M059J (cell line): ENCODE results near the gene FMN1. TPM values are rescaled to one million over a fixed set of nuclear protein-coding genes. Genes with fewer than 3 reads are reported as not detected.
"Not testable (repeated sequence)": the region's sequence is repeated elsewhere in the genome, so short reads cannot be mapped to it uniquely, and the experiment has no call there.

Experiments used
- DNase-seq: peaks from one replicate; pipeline ENCODE4 v3.0.0-alpha.2; 2012; ENCODE audit warnings: low read depth
- total RNA-seq: library from RNA; depleted of rRNA; stranded (reverse); fragments of >200 nt; shearing (Covaris generic); gene quantifications from 2 replicates; pipeline ENCODE4 v1.2.3, GENCODE V29; 2014

The FMN1 gene
- total RNA-seq, 1 experiment from 2014 or later = 7.7 TPM

DNA sequence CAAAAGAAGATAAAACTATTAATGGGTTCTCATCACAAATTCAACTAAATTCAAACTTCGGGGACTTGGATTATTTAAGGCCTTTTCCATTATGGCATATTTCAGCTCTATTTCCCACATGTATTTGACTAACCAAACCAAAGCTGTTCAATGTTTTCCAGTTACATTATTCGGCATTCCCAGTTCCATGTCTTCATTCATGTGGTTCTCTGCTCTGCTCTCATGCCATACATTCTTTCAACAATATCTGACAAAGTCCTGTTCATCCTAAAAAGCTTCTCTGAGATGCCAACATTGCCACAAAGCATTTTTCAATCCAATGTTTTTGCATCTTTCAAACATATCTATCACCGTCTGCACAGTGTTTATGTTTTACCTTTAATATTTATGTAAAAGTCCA, 335.3 kb downstream of the FMN1 start:
- no peak for DNase-seq

DNA sequence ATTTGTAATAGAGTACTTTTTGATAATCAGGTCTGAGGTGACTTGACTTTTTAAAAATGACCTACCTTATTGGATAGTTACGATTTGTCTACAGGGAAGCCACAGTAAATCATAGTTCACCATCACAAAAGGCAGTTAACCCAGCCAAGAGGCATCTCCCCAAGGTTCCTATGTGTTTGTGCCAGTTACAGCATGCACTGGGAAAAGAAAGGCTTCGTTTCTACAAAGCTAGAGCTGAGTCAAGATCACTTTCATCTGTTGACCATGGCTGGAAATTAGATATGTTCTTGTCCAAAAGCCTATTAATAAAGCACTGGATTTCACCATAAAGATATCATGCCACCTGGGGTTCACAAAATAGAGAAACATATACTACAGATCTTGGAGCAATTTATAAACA, 336.8 kb downstream of the FMN1 start:
- DNase-seq = no peak

DNA sequence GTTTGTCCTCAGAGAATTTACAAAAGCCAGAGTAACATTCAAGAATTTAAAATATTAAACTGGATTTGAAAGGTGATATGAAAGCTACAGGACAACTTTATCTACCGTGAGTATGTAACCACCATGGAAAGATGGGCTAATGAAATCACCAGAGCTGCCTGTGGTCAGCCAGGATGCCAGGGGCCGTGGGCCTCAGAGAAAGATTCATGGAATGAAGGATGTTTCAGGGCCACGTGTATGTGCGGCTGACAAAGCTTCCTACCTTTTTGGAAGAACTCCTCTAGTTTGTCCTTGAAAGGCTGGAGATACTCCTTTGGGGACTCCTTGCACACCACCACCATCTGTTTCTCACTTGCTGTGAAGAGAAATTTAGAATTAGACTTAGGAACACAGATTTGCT, 337.8 kb downstream of the FMN1 start:
- DNase-seq = peak; percentile 86

DNA sequence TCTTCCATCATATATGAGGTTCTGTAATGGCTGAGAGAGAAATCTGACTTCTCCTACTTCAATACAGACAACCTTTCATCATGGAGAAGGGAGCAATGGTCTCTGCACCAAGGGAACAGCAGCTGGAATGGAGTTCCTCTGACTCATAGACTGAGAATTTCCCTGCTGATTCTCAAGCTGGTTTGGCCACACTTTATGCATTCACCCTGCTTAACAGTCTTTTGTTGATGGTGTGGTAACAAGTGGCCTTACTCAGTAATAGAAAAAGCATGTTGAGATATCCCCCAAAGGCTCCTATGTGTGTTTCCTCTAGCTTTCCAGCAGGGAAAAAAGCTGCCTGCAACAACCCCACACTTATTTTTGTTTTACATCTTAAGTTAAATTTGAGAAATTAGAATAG, 338.6 kb downstream of the FMN1 start:
- DNase-seq = peak; percentile 97

DNA sequence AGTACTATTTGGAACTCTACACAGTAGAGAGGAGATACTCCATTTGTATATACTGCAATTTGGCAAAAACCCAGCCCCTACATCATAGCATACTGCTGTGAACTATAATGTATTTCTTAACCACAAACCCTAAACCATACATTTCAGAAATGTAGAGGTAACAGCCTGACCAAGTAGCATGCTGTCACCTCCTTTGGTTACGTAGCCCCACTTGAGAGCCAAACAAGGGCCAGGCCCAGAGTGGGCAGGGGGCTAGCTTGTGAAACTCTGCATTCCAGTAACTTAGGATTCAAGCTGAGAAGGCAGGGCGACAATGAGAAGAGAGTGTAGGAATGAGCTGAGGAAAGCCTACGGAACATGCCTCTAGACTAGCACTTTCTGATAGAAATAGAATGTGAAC, 340.9 kb downstream of the FMN1 start:
- DNase-seq = no peak

DNA sequence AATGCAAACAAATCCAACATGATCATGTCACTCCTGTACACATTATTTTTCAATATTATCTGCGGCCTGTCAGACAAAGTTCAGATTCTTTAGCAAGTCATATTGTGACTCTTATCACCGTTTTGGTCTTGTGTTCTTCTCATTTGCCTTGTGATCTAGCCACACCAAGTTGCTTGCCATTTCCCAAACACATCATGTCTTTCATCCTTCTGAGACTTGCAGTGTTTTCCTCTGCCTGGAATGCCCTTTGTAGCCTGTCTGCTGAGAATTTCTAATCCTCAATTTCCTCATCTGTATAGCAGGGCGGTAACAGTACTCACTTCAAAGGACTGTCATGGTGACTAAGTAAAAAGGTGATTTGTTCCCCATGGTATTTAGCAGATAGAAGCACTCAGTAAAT, 341.7 kb downstream of the FMN1 start:
- DNase-seq = no peak

DNA sequence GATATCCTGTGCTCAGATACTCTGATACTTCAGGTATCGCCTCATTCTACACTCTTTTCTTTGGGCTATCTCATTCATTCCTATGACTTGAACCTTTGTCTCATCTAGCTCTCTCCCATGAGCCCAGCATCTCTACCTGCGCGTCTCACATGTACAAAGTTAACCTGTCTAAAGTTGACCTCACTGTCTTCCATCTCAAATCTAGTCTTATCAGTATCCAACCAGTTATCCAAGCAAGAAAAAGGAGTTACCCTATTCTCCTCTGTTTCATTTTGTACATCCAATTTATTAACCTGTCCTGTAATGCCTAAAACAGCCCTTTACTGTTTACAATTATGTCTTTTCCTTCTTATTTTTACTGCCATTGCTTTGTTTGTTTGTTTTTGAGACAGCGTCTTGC, 342.5 kb downstream of the FMN1 start:
- no peak for DNase-seq

DNA sequence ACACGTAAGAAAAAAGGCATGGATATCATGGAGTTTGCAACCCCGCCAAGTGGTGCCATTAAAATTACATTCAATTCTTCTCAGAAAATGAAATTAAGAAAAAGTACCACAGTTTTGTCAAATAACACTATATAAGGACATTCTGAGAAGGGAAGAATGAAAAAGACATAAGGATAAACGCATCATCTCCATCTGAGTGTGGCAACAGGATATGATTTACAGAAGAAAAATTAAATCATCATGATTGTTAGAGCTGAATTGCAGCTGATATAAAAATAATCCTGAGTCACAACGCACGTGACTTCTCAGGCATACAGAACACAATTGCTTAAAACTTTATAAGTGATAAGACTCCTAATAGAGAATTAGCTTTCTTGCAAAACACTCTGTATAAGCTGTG, 342.9 kb downstream of the FMN1 start:
- DNase-seq = peak; percentile 77

DNA sequence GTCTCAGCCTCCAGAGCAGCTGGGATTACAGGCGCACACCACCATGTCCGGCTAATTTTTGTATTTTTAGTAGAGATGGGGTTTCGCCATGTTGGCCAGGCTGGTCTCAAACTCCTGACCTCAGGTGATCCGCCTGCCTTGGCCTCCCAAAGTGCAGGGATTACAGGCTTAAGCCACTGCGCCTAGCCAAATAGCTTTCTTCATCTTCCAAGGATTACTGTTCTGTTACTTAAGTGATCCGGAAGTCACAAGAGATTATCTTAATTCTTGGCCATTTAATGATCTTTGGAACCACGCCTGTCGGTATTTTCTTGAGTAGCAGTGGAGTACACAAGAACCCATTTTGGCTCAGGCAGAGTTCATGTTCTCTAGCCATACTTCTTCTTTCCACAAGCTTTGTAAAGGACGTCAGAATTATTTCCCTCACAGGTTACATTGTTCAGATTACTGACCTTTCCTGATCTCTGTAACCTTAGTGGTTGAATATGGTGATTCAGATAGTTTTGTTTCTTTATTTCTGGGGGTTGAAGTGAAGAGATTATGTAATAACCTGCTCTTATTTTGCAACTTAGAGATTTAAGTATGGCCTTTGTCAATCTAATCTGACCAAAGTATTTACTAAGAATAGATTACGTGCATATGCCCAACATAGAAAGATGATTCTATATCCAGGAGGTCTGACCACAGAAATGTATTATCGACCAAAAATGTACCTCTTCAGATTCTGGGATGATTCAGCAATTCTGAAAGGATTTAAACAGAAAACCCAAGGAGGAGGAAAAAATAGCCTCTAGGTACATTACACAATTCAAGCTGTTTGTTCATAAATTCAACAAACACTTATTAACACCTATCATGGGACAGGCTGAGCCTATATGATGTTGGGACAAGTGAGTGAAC, 344.5 kb downstream of the FMN1 start:
- peak; percentile 96 for DNase-seq

DNA sequence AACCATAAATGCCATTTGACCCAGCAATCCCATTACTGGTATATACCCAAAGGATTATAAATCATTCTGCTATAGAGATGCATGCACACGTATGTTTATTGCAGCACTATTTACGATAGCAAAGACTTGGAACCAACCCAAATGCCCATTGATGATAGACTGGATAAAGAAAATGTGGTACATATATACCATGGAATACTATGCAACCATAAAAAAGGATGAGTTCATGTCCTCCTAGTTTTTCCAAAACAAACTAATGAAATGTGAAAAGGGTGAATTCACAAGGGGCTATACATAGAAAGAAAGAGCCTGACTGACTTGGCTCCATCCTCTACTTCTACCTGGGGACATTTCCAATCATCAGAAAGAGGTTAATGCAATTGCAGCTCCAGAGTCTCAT, 347.8 kb downstream of the FMN1 start:
- DNase-seq = not testable (repeated sequence)

DNA sequence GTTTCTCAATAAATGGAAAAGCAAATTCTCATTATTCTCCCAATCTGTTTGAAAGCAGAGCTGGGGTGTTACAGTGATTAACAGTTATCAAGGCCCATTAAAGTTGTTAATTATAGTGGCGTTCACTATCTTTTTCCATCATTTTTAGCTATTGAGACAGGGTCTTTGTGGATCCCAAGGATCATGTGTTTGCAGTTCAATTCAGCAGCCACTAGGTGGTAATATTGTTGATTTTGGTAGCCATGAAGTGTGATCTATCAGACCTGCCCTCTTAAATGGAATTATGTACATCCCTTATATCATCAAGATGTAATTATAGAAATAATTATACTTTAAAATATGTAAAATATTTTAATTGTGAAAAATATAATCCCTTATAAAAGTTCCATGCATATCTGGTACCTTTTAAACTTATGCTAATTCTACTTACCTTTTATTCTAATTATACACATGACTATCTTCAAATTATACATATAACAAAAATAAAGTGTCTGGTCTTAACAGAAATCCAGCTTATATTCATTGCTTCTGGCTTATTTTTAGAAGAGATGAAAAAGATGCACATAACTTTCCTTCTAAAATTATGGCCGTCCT, 350.3 kb downstream of the FMN1 start:
- peak; percentile 52 for DNase-seq

DNA sequence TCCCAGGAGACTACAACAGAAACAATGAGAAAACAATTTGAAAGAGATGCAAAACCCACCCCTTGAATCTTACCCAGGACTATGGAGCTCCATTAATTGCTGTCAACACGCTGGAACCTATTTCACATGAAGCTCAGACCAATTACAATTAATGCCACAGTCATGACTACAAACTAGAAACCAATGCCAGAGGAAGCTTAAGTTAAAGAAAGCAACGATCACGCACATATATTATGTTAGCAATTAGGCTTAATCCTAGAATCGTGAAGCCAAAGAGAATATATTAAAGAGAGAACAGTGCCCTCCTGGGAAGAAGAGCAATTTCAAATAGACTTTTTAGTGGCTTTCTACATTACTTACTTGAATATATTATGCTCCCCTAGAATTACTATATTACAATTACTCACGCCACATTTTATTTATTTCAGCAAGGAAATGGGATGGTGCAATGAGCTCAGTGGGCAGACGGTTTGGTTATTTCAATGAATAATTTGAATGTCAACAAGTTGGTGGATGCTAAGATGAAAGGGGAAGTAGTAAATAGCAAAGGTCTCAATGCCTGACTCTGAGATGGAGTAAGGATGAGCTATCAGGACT, 351.2 kb downstream of the FMN1 start:
- DNase-seq = peak; percentile 68

DNA sequence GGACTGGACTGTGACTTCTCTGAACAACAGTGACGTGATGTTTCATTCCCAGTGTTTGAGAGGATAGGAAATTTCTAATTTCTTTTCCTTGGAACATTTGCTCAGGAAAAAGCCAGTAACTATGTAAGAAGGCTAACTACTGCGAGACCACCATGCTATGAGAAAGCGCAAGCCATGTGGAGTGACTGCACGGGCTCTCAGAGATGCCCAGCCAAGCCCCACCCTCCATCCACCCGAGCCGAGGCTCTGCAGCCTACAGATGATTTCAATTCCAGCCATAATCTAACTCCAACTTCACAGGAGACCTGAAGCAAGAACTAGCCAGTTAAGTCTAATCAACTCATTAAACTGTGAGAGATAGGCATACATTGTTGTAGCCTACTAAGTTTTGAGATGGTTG, 352.4 kb downstream of the FMN1 start:
- DNase-seq = no peak

DNA sequence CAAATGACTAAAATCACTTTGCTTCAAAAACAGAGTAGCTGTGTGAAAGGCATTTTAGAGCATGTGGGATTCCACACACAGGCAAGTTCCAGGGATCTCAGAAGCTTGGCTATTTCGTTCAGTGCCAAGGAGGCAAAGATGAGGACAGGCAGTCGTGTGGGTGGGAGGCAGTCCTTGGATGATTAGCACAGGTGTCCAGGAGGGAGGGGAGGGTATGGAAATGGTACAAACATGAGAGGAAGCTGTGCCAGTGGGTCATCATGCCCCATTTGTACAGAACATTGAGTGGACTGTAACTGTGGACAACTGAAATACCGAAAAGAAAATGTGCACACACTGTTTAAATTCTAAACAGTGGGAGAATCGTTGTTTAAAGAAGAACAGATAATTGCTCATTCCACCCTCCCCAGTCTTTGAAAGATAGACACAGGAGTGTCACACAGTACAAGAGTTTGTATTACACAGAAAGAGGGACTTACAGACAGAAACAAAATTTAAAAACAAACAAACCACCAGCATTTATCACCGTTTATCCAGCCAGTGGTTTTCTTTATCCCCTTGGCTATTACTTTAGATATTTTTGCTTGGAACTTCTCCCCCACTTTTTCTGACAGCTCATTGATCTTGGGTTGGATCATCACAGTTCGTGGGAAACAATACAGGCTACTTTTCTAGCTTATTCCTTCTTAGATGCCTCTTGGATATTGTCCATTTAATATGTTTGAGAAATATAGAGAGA, 353.8 kb downstream of the FMN1 start:
- DNase-seq = peak; percentile 74

DNA sequence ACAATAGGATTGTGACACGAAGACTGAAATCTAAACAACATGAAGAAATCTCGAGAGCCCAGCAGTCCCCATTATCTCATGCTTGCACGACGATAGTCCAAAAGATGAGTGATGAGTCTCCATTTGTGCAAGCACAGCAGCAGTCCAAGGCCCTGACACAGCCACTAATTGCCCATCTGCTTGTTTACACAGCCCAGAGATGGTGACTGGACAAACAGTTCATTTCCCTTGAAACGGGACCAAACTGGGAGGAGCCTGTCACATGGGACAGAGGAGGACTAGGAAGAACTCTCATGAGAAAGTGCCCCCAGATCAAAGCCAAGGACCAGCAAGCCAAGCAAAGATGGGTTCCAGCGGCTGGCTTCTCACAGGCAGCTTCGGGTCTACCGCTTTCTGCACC, 355.7 kb downstream of the FMN1 start:
- DNase-seq = peak; percentile 98

DNA sequence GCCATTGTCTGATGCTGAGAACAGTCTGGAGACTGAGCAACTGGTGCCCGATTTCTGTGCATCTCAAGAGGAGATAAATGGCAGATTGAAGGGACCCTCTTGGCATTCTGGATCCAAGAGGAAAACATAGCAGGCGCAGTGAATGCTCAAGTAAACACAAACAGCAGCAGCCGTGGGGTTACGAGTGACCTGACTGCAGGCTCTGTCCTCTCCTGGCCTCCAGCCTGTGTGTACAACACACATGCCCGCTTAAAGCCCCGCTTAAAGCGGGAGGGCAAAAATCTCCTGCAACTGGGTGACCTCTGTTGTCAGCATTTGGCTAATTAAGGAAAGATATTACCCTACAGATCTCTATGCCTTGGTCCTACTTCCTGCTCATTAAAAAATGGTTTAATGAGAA, 356.2 kb downstream of the FMN1 start:
- no peak for DNase-seq

DNA sequence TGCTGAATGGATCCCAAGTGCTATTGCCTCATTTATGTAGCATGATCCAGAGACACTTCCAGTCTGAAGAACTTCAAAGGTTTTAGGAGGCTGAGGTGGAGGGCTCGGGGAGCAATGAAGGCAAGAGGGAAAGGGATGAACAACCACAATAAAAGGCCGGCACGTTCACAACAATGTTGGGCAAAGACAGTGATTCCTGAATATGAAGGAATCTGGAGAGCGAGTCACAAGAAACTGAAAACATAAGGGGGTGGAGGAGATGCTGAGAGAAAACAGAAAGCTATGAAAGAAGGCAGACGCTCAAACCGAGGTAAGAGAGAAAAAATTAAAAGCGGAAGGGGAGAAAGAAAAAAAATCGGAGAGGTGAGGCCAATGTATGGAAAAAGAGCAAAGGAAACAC, 356.6 kb downstream of the FMN1 start:
- no peak for DNase-seq

DNA sequence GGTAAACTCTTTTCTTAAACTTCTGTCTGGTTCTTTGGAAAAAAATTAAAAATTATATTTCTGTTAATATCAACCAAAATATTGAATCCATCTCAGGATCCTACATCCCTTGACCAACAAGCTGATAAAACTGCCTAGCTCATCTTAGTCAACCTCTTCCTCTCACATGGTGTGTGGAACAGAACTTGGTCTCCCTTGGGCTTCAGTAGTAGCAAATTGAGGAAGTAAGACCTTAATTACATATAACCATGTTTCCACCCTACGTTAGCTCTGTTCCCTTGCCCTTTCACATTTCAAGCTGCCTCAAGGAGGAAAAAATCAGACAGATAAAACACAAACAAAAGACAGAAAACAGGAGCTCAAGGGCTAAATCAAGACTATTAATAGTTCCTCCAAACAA, 360.4 kb downstream of the FMN1 start:
- no peak for DNase-seq

DNA sequence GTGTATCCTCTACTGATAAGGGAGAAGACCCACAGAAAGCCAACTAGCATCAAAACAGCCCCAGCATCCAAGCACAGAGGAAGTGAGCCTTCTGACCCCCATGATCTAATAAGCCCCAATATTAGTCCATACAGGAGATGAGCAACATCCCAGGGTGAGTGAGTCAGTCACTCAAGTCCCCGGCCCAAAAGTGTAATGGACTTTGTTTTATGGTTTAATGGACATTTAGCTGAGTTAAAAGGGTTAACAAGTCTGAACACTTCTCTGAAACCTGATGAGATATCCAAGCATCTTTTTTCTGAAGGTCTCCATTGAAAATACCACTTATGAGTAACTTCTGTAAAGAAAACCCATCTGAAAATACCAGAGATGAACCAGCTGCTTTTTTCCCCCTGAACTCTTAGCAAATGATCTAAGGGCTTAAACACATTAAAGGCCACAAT, 361.1 kb downstream of the FMN1 start:
- peak; percentile 52 for DNase-seq

DNA sequence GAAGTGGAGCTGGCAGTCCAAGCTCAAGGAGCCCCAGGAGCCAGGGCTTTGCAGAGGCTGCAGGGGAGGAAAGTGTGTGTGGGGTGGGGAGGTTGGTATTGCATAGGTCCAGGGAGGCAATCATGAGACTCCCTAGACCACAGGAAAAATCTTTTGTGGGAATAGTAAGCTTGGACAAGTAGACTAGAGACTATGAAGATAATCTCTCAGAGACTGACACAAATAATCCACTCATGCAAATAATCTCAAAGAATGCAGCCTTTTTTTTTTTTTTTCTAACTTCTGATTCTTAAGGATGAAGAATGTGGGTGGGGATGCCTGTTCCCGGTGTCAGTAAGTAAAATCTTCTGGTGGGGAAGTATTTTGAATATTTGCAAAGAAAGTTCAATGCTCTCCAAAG, 363.0 kb downstream of the FMN1 start:
- DNase-seq = no peak

DNA sequence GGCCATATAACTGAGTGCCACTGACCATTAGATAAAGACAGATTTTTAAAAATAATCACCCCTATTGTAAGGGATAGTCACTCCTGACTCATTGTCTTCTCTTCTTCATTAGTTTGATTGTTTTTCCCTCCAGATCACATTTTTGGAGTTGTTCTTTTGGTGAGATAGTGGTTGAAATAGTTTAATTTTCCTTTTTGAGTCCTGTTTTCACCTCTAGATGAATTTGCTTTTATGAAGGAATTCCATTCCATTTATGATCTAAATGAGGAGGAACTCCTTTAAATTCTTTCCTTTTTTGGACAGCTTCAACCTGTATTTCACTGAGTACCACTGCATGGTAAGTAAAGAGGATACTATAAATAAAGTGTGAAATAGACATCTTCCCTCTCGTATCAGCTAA, 364.3 kb downstream of the FMN1 start:
- no peak for DNase-seq

DNA sequence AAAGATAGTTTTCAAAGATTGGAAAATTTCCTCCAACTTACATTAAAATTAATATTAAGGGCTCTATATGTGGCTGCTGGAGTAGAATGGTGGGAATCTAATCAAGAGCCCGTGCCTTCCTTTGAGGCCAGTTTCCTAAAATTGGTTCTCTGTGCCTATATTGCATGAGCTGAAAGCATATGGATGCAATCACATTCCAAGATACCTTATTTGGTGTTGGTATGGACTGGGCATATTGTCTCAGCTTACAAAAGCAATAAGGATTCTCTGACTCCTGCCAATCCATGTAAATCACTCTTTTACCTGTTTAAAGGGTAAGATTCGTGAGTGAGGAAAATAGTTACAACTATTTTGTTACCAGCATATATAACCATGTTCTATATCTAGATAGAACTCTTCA, 365.1 kb downstream of the FMN1 start:
- no peak for DNase-seq
